GM23248 (cell line): Measurements from ENCODE around the gene RPS5. TPM values are rescaled to one million over a fixed set of nuclear protein-coding genes. Genes with fewer than 3 reads are reported as not detected.

Source experiments
- DNase-seq: peaks from one replicate; pipeline ENCODE4 v3.0.0-alpha.2; 2015
- H2AFZ ChIP-seq: fragments of 200-600 bp; sonication (generic); 2 replicates; pipeline ENCODE4 v1.6.1; 2016; ENCODE audit warnings: antibody characterized with exemption
- H3F3A ChIP-seq: fragments of 200-600 bp; sonication (generic); 2 replicates; pipeline ENCODE4 v1.6.1; 2016; ENCODE audit warnings: mild to moderate bottlenecking, antibody characterized with exemption, mixed run types; ENCODE audit not compliant: insufficient read depth
- H3K27ac ChIP-seq: fragments of 200-600 bp; sonication (generic); 2 replicates; pipeline ENCODE4 v1.5.1; 2016; ENCODE audit warnings: mild to moderate bottlenecking
- H3K27me3 ChIP-seq: fragments of 200-600 bp; sonication (generic); replicated peaks from 2 replicates; pipeline ENCODE4 v1.6.1; 2016; ENCODE audit warnings: mild to moderate bottlenecking; ENCODE audit not compliant: insufficient read depth
- H3K36me3 ChIP-seq: fragments of 200-600 bp; sonication (generic); 2 replicates; pipeline ENCODE4 v1.6.1; 2016; ENCODE audit warnings: low read depth, mild to moderate bottlenecking
- H3K4me1 ChIP-seq: fragments of 200-600 bp; sonication (generic); 2 replicates; pipeline ENCODE4 v1.6.1; 2016; ENCODE audit warnings: mild to moderate bottlenecking; ENCODE audit not compliant: insufficient read depth
- H3K4me2 ChIP-seq: fragments of 200-600 bp; sonication (generic); one replicate; pipeline ENCODE4 v1.6.1; 2016; ENCODE audit warnings: mild to moderate bottlenecking; ENCODE audit not compliant: unreplicated experiment
- H3K4me3 ChIP-seq: fragments of 200-600 bp; sonication (generic); 2 replicates; pipeline ENCODE4 v1.5.1; 2016; ENCODE audit warnings: mild to moderate bottlenecking
- H3K79me2 ChIP-seq: fragments of 200-600 bp; sonication (generic); 2 replicates; pipeline ENCODE4 v1.6.1; 2016; ENCODE audit warnings: mild to moderate bottlenecking; ENCODE audit not compliant: insufficient read depth
- H3K9ac ChIP-seq: fragments of 200-600 bp; sonication (generic); 2 replicates; pipeline ENCODE4 v1.6.1; 2016; ENCODE audit warnings: mild to moderate bottlenecking
- H3K9me2 ChIP-seq: fragments of 200-600 bp; sonication (generic); 2 replicates; pipeline ENCODE4 v1.6.1; 2016; ENCODE audit warnings: mixed run types, mild to moderate bottlenecking, moderate library complexity; ENCODE audit not compliant: insufficient read depth
- H3K9me3 ChIP-seq: fragments of 200-600 bp; sonication (generic); one replicate; pipeline ENCODE4 v1.6.1; 2017; ENCODE audit warnings: low read depth
- H4K20me1 ChIP-seq: fragments of 200-600 bp; sonication (generic); 2 replicates; pipeline ENCODE4 v1.6.0; 2016; ENCODE audit not compliant: insufficient read depth
- EZH2 ChIP-seq: fragments of 200-600 bp; sonication (generic); IDR thresholded peaks from 2 replicates; pipeline ENCODE4 v1.6.1; 2018; ENCODE audit warnings: antibody characterized with exemption, mild to moderate bottlenecking; ENCODE audit not compliant: insufficient read depth, poor library complexity, severe bottlenecking
- EZH2phosphoT487 ChIP-seq: fragments of 200-600 bp; sonication (generic); IDR thresholded peaks from 2 replicates; pipeline ENCODE4 v1.6.1; 2018; ENCODE audit warnings: antibody characterized with exemption, moderate library complexity, mild to moderate bottlenecking, low read depth; ENCODE audit not compliant: insufficient read depth
- WGBS, 2 experiments: methylation state at CpG; one replicate each; pipeline ENCODE4 v1.1.6; 2015 to 2017; ENCODE audit warnings: low lambda C conversion rate in 2 of 2, low coverage in 1 of 2; ENCODE audit errors: missing lambda C conversion rate in 2 of 2; 5-methylcytosine and 5-hydroxymethylcytosine counted together
- in situ Hi-C: fragments of 300-500 bp; cut with MboI; formaldehyde crosslinking; loops from 2 replicates; pipeline ENCODE4 v1.15.0; 2020
- polyA plus RNA-seq: library from polyadenylated mRNA; unstranded; fragments of >200 nt; fragmentation: Nextera tagmentation; extraction: Ambion mirVana; gene quantifications from 2 replicates; pipeline ENCODE4 v1.2.1, GENCODE V29; 2016
- total RNA-seq: library from RNA; depleted of rRNA; stranded (reverse); fragments of >200 nt; shearing (Covaris generic); gene quantifications from 2 replicates; pipeline ENCODE4 v1.2.3, GENCODE V29; 2014; rRNA removed

The RPS5 gene
- 1,366 and 1,425 TPM in 2 replicates for total RNA-seq
- 561 and 565 TPM in 2 replicates for polyA plus RNA-seq

DNA sequence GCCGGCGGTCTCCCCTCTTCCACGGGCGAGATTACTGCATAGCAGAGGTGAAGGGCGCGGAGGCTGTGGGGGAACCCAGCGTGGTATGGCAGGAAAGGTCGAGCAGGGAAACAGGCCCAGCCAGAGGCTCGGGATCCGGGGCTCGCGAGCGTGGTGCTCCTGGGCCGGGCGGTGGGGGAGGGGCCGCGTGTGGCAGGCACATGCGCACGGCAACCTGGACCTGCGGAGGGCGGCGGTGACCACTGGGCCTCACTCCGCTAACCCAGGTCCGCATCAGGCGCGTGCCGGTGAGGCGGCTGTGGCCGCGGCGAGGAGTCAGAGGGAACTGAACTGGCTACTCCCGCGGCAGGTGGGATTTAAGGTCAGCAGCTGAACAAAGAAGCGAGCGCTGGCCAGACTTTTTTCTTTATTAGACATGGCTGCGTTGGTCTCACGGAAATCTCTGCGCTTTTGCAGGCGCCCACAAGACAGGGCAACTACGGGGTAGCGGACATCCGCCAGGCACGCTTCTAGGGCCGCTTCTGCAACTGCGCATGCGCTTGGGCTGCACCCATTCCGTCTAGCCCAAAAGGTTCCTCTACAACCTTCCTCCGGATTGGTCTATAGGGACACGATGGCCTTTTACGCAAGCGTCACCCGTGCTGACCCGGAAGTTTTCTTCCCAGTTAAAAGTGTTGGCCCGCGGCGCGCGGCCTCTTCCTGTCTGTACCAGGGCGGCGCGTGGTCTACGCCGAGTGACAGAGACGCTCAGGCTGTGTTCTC lies at the start of gene RPS5:
TSS of gene RPS5 (plus strand) at position 694 of the 762 bp plus-strand sequence. CDS start 869 bp downstream, outside the sequence.
- peaks cover 18% of the 10 kb centered on the region for H3K36me3 ChIP-seq
- H4K20me1 ChIP-seq: peaks cover 6% of the 10 kb centered on the region; the same call in 1 of the 2 replicates
- peak within 1 kb of the TSS; percentile 98 for H3K27ac ChIP-seq
- peaks cover 10% of the 10 kb centered on the region for H3F3A ChIP-seq
- H3K27me3 ChIP-seq: no peaks in the 10 kb centered on the region
- H3K4me2 ChIP-seq: peak within 1 kb of the TSS; percentile 92
- WGBS, 2 experiments: 0 to 1% methylated on average over 59 to 61 of the region's 64 CpGs
- in situ Hi-C loops: no loop called here
- H3K4me3 ChIP-seq: peak within 1 kb of the TSS; percentile 92
- peak within 1 kb of the TSS; percentile 77 for H2AFZ ChIP-seq
- DNase-seq: peak; percentile 100
- TF ChIP-seq EZH2phosphoT487 (no peak), EZH2 (no peak)
- H3K79me2 ChIP-seq: peaks cover 69% of the 10 kb centered on the region
- H3K9me3 ChIP-seq: no peaks in the 10 kb centered on the region
- H3K4me1 ChIP-seq: peaks cover 21% of the 10 kb centered on the region
- H3K9ac ChIP-seq: peak within 1 kb of the TSS; percentile 98
- H3K9me2 ChIP-seq: no peaks in the 10 kb centered on the region

DNA sequence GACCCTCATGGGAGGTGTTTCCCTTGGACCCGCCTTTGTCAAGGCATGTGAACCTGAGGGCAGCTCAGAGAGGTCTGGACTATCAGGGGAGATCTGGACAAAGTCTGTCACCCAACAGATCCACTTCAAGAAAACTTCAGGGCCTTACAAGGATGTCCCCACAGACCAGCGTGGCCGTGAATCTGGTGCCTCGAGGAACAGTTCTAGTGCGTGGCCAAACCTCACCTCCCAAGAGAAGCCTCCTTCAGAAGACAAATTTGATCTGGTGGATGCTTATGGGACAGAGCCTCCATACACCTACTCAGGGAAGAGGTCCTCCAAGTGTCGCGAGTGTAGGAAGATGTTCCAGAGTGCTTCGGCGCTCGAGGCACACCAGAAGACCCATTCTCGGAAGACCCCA lies 48.7 kb upstream of the RPS5 start:
- no peak for DNase-seq
- Histone ChIP-seq H3K4me2 (no peak overlapping the region), H2AFZ (no peak overlapping the region), H3K4me1 (no peaks in the 10 kb centered on the region), H3K79me2 (peaks cover 35% of the 10 kb centered on the region), H3K36me3 (peaks cover 13% of the 10 kb centered on the region), H3K9ac (no peak overlapping the region), H3K27ac (no peak overlapping the region), H3F3A (no peaks in the 10 kb centered on the region), H3K4me3 (no peak overlapping the region), H3K9me3 (no peaks in the 10 kb centered on the region), H3K27me3 (no peaks in the 10 kb centered on the region), H4K20me1 (no peaks in the 10 kb centered on the region), H3K9me2 (no peaks in the 10 kb centered on the region)
- WGBS, 2 experiments: 89 to 95% methylated on average over 10 to 11 of the region's 11 CpGs
- in situ Hi-C loops: no loop called here
- TF ChIP-seq EZH2phosphoT487 (no peak), EZH2 (no peak)

GRCh38 chr19:58338825-58339558 lies 48.1 kb upstream of the RPS5 start:
- in situ Hi-C loops: no loop called here
- Histone ChIP-seq H3K9me3 (no peaks in the 10 kb centered on the region), H3K9me2 (no peaks in the 10 kb centered on the region), H3K27ac (no peak overlapping the region), H4K20me1 (no peaks in the 10 kb centered on the region), H3K36me3 (peaks cover 13% of the 10 kb centered on the region), H3K27me3 (no peaks in the 10 kb centered on the region), H3K79me2 (peaks cover 30% of the 10 kb centered on the region), H3K9ac (no peak overlapping the region), H3K4me3 (no peak overlapping the region), H3K4me2 (no peak overlapping the region), H3K4me1 (no peaks in the 10 kb centered on the region), H2AFZ (no peak overlapping the region), H3F3A (no peaks in the 10 kb centered on the region)
- DNase-seq: peak; percentile 37
- TF ChIP-seq EZH2: no peak
- TF ChIP-seq EZH2phosphoT487: no peak
- 83 to 84% methylated on average over 29 to 30 of the region's 30 CpGs for WGBS, 2 experiments

DNA sequence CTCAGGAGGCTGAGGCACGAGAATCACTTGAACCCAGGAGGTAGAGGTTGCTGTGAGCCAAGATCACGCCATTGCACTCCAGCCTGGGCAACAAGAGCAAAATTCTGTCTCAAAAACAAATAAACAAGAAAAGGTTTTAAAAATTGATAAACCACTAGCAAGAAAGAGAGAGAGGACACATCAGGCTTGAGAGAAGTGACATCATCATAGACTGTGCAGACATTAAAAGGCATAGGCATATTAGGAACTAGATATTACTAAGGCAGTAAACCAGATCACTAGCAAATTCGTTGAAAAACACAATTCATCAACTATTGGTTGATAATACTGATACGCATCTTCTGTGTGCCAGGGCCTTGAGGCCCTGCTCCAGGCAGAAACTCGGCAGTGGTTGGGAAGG lies 41.5 kb upstream of the RPS5 start:
- peaks cover 4% of the 10 kb centered on the region; the same call in 1 of the 2 replicates for H3K4me1 ChIP-seq
- no peak overlapping the region for H3K4me3 ChIP-seq
- H3K79me2 ChIP-seq: peaks cover 66% of the 10 kb centered on the region
- no peaks in the 10 kb centered on the region for H3K9me3 ChIP-seq
- DNase-seq: peak; percentile 36
- H3K4me2 ChIP-seq: no peak overlapping the region
- no peaks in the 10 kb centered on the region for H3K9me2 ChIP-seq
- H3K27me3 ChIP-seq: no peaks in the 10 kb centered on the region
- no peaks in the 10 kb centered on the region for H3K36me3 ChIP-seq
- in situ Hi-C loops: no loop called here
- H3K27ac ChIP-seq: no peak overlapping the region
- TF ChIP-seq EZH2 (no peak), EZH2phosphoT487 (no peak)
- no peak overlapping the region for H2AFZ ChIP-seq
- peaks cover 10% of the 10 kb centered on the region; the same call in 1 of the 2 replicates for H3F3A ChIP-seq
- H3K9ac ChIP-seq: no peak overlapping the region
- 45 to 50% methylated on average over 5 of the region's 5 CpGs for WGBS, 2 experiments
- no peaks in the 10 kb centered on the region for H4K20me1 ChIP-seq
